HT1080 (cell line): ENCODE results near the gene TTC32. TPM values are rescaled to one million over a fixed set of nuclear protein-coding genes. Genes with fewer than 3 reads are reported as not detected.

Experiments used
- DNase-seq: peaks from one replicate; pipeline ENCODE4 v3.0.0-alpha.2; 2015; ENCODE audit warnings: low read depth
- total RNA-seq: library from RNA; depleted of rRNA; stranded (reverse); fragments of >200 nt; shearing (Covaris generic); gene quantifications from 2 replicates; pipeline ENCODE4 v1.2.3, GENCODE V29; 2014

Gene TTC32
- total RNA-seq, 1 experiment from 2014 or later = 8.3 TPM

DNA sequence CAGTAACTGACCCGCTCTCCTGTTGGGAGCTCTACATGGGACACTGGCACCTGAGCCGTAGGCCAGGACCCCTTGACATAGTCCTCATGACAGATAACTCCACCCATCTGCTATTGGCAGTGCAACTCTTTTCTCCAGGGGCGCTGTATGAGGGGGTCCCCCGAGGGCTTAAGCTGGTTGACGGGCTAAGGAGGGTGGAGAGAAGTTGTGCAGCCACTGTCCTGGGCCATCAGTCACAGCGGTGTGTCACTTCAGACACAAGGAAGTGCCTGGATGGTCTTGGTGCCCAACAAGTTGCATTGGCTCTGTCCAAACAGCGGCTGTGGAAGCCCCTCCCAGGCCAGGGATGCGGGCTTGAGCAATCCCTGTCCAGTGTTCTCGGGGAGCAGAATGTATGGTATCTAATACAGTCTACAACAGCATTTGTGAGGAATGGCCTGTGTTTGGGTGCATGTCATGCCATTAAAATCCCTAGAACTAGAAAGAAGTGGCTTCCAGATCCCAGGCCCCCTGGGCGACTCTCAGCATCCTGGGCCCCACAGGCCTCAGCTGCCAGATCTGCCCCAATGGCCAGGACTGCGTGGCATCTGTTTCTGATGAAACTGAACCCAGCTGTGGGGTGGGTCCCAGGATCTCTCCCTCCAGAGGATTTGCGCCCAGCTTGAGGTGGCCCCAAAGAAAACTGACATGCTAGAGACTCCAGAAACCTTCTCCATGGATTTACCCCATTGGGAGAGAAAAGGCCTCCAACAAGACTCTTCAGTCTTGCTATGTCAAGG lies 23.3 kb downstream of the TTC32 start:
- DNase-seq = no peak

DNA sequence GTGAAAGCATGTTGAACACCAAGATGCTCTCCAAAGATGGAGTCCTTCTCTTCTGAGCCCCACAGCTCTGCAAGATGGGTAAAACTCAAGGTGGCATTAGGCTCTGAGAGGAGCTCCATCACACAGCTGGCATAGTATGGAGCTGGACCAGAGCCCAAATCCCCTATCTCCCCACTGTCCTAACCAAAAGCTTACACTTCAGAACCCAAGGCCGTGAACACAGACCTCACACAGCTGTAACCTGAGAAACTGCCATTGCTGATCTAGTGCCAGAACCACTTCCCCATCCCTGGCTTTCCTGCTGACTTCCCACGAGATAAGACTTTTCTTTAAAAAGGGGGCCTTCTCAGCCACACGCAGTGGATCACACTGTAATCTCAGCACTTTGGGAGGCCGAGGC lies 25.0 kb downstream of the TTC32 start:
- no peak for DNase-seq

DNA sequence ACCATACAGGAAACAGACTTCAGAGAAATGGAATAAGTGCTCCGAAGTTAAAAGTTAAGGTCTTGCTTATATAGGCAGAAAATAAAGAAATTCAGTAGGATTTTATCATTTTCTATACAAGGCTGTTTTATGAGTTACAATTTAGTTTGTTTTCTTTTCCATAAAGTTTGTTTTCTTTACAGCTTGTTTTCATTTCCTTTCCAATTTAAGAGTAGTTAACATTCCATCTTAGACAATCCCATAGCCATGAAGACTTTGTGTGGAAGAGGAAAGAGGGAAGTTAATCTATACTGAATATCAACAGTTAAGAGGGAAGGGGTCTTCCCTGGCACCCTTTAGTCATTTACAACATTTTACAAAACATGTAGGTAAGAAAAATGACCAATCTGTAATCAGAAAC lies 26.5 kb downstream of the TTC32 start:
- DNase-seq = no peak

- DNase-seq = no peak
These were observed 27.1 kb downstream of the TTC32 start for GRCh38 chr2:19874726-19875125.

GRCh38 chr2:19873014-19873413 lies 28.8 kb downstream of the TTC32 start:
- DNase-seq = peak; percentile 12

DNA sequence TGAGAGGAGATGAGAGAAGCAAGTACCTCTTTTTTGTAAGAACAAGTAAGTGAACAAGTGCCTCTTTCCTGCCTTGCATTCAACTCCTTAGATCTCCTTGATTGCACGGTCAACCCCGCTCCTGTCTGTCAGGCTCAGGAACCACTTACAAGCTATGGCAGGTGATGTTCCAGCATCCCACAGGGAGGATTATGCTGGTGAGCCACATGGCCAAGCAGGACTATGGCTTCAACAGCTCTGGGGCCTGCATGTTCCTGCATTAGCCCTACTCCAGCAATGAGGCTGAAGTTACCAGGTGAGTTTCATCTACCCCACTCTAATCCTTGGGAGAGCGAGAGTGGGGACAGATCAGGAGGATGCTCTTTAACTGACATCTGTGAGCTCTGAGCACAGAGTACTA lies 29.5 kb downstream of the TTC32 start:
- DNase-seq = no peak

DNA sequence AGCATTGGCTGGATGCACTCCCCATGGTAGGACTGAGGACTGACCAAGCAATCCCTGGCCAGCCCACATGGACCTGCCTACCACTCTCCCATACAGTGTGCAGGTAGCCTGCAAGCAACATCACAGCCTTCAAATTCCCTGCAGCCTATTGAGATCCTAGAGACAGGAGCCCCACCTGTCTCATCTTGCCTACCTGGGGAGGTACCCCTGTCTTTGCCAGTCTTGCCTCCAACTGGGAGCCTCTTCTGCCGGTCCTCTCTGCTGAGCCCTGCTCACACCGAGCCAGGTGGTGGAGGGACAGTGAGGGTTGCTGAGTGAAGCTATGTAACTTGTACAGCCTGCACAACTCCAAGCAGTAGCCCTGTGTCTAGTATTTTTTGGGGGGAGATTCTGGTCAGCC lies 29.9 kb downstream of the TTC32 start:
- no peak for DNase-seq

DNA sequence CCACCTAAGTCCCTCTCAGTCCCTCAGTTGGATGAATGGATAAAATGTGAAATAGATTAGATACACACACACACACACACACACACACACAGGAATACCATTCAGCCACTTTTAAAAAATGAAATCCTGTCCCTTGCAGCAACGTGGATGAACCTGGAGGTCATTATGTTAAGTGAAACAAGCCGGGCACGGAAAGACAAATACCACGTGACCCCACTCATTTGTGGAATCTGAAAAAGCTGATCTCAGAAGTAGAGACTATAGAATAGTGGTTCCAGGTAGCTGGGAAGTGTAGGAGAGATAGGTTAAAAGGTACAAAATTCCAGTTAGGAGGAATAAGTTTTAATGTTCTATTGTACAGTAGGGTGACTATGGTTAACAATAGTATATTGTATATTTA lies 31.0 kb downstream of the TTC32 start:
- no peak for DNase-seq

DNA sequence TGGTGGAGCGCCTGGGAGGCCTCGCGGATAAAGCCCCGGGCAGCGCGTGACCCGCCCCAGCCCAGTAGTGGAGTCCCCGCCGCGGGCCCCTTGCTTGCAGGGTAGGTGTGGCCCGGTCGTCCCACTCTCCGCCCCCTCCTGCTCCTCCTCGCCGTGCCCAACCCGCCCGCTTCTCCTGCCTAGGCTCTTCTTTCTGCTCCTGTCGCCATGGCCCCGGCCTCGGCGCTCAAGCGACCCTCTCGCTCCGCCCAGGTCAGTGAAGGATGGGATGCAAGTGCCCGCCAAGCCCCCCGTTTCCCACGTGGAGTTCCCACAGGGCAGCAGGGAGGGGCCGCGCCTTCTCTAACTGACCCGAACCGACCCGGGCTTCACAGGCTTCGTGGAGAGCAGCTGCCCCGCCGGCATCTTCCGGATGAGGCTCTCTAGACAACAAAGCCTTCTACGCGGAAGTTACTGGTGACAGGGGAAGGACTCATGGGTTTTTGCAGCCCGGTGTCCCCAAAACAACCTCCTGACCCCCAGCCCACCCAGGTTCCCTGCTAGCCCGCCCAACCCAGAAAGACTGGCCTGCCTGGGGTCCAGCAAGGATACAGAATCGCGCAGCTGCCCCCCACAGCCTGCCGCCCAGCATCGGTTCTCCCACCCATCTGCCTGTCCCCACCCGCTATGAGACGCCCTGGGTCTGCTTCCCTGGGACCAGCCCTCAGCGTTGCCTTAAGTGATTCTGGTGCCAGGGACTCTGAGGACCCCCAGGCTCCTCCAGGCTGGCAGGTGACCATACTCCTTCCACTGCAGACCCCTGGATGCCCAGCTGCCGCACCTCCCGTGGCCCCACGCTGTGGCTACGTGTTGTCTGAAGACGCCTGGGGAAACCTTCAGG lies 32.8 kb downstream of the TTC32 start:
- no peak for DNase-seq

DNA sequence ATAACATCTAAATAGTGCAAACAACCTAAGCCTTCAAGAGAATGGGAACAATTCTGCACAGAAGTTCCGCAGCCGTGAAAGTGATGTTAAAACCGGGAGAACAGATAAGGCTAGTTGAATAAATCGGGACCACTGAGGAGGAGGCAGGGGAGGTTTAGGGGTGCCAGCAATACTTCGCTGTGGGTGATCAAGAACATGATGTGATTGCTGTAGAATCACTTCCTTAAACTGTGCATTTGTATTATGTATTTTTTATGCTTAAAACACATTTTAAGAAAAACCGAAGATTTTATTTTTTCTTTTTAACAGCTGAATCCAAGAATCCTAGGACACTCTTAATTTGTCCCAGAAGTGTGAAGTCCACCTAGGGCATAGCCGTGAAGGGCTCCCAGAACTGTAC lies 33.6 kb downstream of the TTC32 start:
- DNase-seq = no peak

- DNase-seq = no peak
These were observed 35.0 kb downstream of the TTC32 start for GRCh38 chr2:19866771-19867170.

DNA sequence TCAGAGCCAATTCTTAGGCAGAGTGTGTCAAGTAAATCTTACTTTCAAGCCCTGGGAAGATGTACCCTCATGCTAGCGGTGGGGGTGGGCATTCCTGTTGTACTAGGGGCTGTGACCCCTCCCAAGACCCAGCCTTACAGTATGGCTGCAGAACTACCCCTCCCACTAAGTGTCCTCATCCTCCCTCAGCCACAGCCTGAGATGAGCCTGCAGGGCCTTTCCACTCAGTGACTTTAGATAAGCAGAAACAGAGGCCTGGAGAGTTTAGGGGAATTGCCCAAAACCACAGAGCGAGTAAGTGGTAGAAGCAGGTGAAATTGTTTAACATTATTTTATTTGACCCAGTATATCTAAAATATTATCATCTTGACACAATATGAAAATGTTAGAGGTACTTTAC lies 36.6 kb downstream of the TTC32 start:
- no peak for DNase-seq

- DNase-seq = no peak
These were observed 37.4 kb downstream of the TTC32 start for GRCh38 chr2:19864381-19864780.

DNA sequence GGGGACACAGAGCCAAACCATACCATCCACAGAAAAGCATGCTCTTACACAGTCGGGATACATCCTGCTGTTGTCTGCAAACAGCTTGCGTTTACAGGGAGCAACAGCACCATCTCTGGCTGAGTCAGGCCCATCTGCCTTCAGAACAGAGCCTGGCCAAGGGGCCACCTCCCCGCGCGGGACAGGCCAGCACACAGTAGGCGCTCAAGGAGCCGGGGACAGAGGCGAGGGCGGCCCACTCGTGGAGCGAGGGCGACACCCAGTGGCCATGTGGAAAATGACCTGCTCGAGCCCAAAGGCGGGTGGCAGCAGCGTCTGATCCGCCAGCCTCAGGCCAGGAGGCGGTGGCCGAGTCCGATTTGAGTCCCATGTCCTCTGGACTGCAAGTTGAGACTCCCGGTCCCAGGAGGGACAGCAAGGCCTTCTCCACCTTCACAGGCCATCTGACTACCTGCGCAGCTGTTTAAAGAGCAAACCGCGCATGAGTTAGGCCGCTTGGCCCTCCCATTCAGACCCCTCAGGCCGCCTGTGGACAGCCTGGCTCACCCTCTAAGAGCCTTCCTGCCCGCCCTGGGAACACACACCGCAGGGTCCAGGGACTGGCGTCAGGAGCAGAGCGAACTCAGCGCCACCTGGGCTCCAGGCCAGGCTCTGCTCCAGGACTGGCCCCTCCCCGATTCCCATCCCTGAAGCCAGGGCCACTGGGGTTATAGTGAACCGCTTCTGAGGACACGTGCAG lies 38.3 kb downstream of the TTC32 start:
- DNase-seq = peak; percentile 53

GRCh38 chr2:19861813-19862212 lies 40.0 kb downstream of the TTC32 start:
- DNase-seq = peak; percentile 47

GRCh38 chr2:19860022-19860421 lies 41.8 kb downstream of the TTC32 start:
- DNase-seq = peak; percentile 13

- DNase-seq = no peak
These were observed 42.2 kb downstream of the TTC32 start for GRCh38 chr2:19859565-19859964.

DNA sequence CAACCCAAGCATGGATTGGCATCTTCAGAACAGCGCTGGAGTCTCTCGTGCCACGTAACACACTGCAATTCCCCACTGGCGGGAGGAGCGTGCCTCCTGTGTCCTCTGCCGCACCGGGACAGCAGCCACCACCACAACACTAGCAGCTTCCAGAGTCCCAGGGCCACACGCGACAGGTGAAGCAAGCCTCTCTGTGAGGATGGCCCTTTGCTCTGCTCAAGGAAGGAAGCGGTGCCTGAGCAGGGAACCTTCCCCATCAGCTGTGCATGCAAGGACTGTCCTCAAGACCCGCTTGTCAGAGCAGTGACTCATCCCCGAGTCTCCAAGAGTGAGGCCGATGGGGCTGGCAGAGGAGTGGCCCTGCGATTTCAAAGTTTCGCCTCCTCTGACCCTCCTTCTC lies 44.0 kb downstream of the TTC32 start:
- DNase-seq = no peak

GRCh38 chr2:19857100-19857499 lies 44.7 kb downstream of the TTC32 start:
- no peak for DNase-seq

DNA sequence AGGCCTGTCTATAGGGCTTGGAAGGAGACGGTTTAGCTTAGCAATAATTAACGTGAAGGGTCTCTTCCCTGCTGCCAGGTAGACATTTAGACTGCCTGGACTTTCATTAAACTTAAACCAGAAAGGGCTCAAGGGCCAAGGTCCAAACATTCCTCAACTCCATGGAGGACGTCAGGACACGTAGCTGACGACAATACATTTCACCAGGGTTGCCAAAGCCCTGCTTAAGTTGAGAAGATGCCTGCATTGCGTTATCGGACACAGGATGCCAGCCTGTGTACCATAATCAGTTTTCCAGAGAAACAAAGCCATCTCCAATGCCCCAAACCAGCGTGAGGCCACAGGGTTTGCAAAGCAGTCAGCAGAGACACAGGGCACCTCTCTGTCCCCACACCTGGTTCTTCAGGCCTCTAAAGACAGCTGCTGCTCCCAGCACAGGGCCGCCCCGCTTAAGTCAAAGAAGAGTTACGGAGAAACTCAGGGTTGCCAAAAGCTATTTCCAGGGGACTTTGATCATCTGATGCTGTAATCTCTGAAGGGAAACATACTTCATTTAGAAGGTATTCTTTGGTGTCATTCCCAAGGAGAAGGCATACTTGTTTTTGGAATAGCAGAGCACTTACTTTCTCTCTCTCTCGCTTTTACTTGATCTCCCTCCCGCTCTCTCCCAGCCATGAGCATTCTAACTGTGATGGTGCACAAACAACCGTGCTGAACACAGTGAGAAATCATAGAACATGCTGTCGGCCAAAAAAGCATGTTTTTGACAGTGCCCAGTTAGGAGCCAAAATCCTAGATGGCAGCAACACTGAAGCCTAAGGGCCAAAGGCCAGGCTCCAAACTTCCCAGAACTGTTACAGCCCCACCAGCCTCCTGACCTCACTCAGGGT lies 46.0 kb downstream of the TTC32 start:
- no peak for DNase-seq
